Chondrocyte (in vitro differentiated cells): ENCODE results near the gene C11orf54. TPM values are rescaled to one million over a fixed set of nuclear protein-coding genes. Genes with fewer than 3 reads are reported as not detected.

Experiments
- DNase-seq: peaks from one replicate; pipeline ENCODE4 v3.0.0; 2021; ENCODE audit warnings: mixed read lengths, low spot score
- H3K27ac Mint-ChIP-seq: one replicate; pipeline ENCODE4 v1.8.0; 2021; ENCODE audit warnings: mild to moderate bottlenecking, moderate library complexity, mixed read lengths; ENCODE audit not compliant: unreplicated experiment
- H3K27me3 Mint-ChIP-seq: 2 replicates; pipeline ENCODE4 v1.8.0; 2021; ENCODE audit warnings: low read depth, mixed read lengths
- H3K36me3 Mint-ChIP-seq: 2 replicates; pipeline ENCODE4 v1.8.0; 2021; ENCODE audit warnings: low read depth, mixed read lengths
- H3K4me1 Mint-ChIP-seq: 2 replicates; pipeline ENCODE4 v1.8.0; 2021; ENCODE audit warnings: low read depth, mild to moderate bottlenecking, mixed read lengths
- H3K4me3 Mint-ChIP-seq: one replicate; pipeline ENCODE4 v1.8.0; 2021; ENCODE audit warnings: mild to moderate bottlenecking, moderate library complexity, mixed read lengths; ENCODE audit not compliant: unreplicated experiment
- H3K9me3 Mint-ChIP-seq: 2 replicates; pipeline ENCODE4 v1.8.0; 2021; ENCODE audit warnings: low read depth, mixed read lengths
- total RNA-seq: library from RNA; stranded (reverse); gene quantifications from 3 replicates; pipeline ENCODE4 v1.2.1, GENCODE V29; 2021
- TF ChIP-seq, protein P1 (sequence below): fragments of 200-600 bp; sonication (generic); IDR thresholded peaks from 2 replicates; pipeline ENCODE4 v1.5.0; 2021; ENCODE audit warnings: antibody characterized with exemption, mild to moderate bottlenecking, moderate library complexity

The C11orf54 gene
- total RNA-seq, 1 donor from 2014 or later: 13.3 TPM

DNA sequence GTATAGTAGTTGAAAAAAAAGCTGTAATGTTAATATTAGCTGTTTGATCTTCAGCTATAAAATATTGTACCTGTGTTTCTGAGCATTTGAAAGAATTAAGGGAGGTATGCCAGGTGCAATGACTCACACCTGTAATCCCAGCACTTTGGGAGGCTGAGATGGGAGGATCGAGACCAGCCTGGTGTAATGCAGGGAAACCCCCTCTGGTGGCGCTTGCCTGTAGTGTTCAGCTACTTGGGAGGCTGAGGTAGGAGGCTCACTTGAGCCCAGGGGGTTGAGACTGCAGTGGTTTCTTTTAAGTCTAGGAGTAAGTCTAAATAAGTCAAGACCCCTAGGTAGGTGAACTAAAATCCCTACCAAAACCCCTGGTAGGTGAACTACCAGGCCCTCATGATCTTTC is 37.2 kb upstream of the C11orf54 start:
- H3K4me3 Mint-ChIP-seq: no peak overlapping the region
- no peaks in the 10 kb centered on the region for H3K4me1 Mint-ChIP-seq

GRCh38 chr11:93710239-93710638 is 31.2 kb upstream of the C11orf54 start:
- Mint-ChIP-seq H3K4me1 (no peaks in the 10 kb centered on the region), H3K27me3 (no peaks in the 10 kb centered on the region), H3K27ac (no peak overlapping the region), H3K4me3 (no peak overlapping the region), H3K36me3 (peaks cover 59% of the 10 kb centered on the region), H3K9me3 (peaks cover 35% of the 10 kb centered on the region)
- TF ChIP-seq, protein P1, sequence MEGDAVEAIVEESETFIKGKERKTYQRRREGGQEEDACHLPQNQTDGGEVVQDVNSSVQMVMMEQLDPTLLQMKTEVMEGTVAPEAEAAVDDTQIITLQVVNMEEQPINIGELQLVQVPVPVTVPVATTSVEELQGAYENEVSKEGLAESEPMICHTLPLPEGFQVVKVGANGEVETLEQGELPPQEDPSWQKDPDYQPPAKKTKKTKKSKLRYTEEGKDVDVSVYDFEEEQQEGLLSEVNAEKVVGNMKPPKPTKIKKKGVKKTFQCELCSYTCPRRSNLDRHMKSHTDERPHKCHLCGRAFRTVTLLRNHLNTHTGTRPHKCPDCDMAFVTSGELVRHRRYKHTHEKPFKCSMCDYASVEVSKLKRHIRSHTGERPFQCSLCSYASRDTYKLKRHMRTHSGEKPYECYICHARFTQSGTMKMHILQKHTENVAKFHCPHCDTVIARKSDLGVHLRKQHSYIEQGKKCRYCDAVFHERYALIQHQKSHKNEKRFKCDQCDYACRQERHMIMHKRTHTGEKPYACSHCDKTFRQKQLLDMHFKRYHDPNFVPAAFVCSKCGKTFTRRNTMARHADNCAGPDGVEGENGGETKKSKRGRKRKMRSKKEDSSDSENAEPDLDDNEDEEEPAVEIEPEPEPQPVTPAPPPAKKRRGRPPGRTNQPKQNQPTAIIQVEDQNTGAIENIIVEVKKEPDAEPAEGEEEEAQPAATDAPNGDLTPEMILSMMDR: no peak
- no peak for DNase-seq

More for the DNA sequence above, 37.2 kb upstream of the C11orf54 start:
- H3K9me3 Mint-ChIP-seq: peaks cover 12% of the 10 kb centered on the region
- no peaks in the 10 kb centered on the region for H3K27me3 Mint-ChIP-seq
- TF ChIP-seq, protein P1: peak; percentile 21
- peaks cover 42% of the 10 kb centered on the region for H3K36me3 Mint-ChIP-seq
- no peak overlapping the region for H3K27ac Mint-ChIP-seq
- DNase-seq: no peak

GRCh38 chr11:93712678-93713077 is 28.8 kb upstream of the C11orf54 start:
- Mint-ChIP-seq H3K27ac (no peak overlapping the region), H3K4me1 (no peaks in the 10 kb centered on the region), H3K4me3 (no peak overlapping the region), H3K9me3 (peaks cover 35% of the 10 kb centered on the region), H3K27me3 (no peaks in the 10 kb centered on the region), H3K36me3 (peaks cover 52% of the 10 kb centered on the region)
- TF ChIP-seq, protein P1: no peak
- DNase-seq: no peak

DNA sequence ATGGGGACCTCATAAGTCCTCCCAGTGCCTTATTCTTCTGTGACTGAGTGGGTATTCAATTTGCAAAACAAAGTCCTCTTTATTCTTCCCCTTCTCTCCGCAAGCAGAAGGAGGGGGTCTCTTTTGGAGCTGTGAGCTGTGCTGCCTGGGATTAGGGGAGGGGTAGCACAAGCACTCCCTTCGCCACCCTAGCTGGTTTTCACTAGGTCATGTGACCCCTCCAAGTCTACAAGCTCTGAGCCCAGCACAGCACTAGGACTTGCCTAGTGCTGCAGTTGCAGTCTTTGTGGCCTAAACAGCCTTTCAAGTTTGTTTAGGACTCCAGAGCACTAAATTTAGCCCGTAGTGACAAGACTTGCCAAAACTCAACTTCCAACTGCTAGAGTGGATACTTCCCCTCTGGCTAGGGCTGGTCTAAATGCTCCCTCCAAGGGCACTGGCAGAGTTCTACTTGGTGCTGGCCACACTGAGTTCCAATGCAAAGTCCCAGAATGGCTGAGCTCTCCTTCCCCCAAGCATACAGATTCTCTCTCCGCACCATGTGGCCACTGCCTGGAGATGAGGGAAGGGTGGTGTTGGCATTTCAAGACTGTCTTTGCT is 25.6 kb upstream of the C11orf54 start:
- TF ChIP-seq, protein P1: no peak
- no peaks in the 10 kb centered on the region for H3K27me3 Mint-ChIP-seq
- H3K36me3 Mint-ChIP-seq: peaks cover 28% of the 10 kb centered on the region
- no peaks in the 10 kb centered on the region for H3K4me1 Mint-ChIP-seq
- no peak overlapping the region for H3K4me3 Mint-ChIP-seq
- DNase-seq: no peak
- H3K9me3 Mint-ChIP-seq: peaks cover 8% of the 10 kb centered on the region
- H3K27ac Mint-ChIP-seq: no peak overlapping the region

- peak overlapping the region; percentile 6 for H3K27ac Mint-ChIP-seq
- H3K27me3 Mint-ChIP-seq: no peaks in the 10 kb centered on the region
- H3K4me1 Mint-ChIP-seq: no peaks in the 10 kb centered on the region
- H3K36me3 Mint-ChIP-seq: peaks cover 22% of the 10 kb centered on the region
- no peak overlapping the region for H3K4me3 Mint-ChIP-seq
- TF ChIP-seq, protein P1: no peak
- H3K9me3 Mint-ChIP-seq: peaks cover 3% of the 10 kb centered on the region
- DNase-seq: no peak
Observed at GRCh38 chr11:93717501-93717900, 24.0 kb upstream of the C11orf54 start.
